ENCODE results near the gene MTCL1.

Gene MTCL1

DNA sequence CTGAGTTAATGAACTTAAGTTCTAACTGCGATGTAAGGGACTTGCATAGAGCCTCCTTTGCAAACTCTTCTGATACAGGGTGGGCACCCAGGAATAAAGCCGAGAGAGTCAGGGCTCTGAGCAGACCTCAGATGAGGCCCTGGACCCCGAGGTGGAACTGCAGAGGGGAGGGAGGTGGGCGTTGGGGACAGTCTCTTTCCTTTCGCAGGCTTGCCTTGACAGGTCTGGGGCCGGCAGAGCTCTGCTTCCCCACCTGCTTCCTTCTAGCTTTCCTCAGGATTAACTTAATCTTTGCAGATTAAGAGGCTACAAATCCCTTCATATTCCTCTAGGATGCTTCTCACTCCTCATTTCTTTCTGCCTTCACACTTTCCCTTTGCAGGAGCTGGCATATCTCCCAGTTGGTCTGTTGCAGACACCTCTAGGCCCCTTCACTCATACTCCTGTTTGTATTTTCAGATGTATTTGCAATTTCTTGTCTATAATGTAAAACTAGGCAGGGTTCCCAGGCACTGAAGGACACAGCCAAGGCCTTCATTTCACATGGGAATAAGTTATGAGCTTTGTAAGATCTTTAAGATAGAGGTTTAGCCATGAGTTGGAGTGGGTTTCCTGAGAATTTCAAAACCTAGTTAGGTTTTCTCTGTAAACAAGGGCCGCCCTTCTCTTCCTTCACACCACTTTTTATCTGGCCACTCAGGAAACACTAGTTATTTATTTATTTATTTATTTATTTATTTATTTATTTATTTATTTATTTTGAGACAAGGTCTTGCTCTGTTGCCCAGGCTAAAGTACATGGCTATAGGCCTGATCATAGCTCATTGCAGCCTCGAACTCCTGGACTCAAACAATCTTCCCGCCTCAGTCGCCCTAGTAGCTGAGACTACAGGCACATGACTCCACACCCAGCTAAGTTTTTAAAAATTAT, 70.9 kb downstream of the MTCL1 start:
- DNase-seq: no peak

DNA sequence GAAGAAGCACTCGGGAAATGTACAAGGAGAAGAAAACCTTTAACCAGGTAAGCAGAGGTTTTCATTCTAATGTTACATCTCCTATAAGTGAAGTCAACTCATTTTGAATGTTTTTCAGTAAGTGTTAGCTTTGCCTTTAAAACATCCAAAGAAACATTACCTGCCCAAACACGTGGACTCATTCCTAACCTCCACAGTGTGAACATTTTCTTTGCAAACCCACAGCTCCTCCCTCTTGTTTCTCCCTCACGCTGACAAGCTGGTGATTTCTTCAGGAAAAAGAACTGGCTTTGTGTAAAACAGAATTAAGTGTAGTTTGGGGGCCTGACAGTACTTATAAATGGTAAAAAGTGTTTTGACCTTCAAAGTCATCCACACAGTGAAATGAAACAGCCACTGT, 72.5 kb downstream of the MTCL1 start:
- no peak for DNase-seq

DNA sequence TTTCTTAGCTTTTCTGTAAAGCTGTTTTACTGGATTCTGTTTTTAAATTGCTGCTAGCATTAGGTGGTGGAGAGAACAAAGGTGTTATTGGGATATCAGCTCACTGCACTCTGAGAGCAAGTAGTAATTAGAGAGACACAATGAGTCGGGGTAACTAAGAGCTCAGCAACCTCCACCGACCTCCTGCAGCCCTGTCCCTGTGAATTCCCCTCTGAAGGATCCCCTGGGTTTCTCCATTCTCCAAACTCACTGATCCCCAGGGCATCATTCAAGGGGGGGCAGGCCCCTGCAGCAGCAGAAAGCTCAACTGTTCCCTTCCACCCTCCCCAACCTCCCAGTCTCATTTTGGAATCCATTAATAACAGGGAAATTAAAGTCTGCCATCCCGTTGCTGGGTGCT, 73.0 kb downstream of the MTCL1 start:
- no peak for DNase-seq

DNA sequence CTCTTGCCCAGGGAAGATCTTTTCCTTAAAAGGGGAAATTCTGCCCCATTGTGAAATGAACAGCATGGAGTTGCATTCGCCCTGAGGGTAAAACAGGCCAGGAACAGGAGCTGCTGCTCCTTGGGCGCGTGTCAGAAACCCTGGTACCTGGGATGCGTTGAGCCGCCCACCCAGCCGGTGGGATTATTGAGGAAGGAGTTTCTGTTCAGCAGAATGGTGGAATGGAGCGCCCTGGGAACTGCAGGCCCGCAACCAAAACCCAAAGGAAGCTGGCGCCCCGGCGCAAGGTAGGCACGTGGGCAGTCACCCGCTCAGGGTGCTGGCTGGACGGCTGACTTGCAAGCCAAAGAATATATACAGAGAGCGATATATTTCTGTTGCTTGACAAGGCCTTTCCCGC, 73.5 kb downstream of the MTCL1 start:
- no peak for DNase-seq

DNA sequence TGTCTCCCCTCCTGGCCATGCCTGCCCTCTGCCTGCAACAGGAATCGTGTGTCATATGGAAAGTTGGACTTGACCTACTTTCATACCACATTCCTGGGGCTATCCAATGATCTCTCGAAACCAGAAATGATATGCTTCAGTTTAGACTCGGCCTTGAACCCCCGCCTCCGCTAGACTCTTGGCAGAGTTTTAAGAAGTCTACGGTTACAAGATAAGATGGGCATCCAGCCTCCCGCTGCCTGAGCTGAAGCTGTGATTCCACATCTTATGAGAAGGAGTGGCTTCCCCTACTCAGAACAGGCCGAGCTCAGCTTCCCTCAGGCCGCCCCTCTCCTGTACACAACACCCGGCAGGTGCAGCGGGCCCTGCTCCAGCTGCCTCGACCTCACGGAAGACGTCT, 73.9 kb downstream of the MTCL1 start:
- DNase-seq: no peak

DNA sequence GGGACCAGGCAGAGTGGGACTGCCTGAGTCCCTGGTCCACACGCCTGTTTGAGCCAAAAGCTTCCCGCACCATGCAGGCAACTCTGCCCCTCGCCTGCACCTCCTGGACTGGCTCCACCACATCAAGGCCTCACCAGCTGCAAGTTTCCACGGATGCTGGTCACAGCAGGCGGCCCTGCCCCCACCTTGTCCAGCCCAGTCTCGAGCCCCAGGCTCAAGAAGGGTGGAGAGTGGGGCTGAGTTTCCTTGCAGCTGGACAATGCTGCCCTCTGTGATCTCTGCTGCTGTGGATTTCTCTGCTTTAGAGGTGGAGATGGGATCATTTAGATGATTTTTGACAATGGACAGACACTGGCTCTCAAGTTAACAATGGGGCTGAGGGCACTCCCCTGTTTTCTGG, 74.9 kb downstream of the MTCL1 start:
- DNase-seq: no peak

DNA sequence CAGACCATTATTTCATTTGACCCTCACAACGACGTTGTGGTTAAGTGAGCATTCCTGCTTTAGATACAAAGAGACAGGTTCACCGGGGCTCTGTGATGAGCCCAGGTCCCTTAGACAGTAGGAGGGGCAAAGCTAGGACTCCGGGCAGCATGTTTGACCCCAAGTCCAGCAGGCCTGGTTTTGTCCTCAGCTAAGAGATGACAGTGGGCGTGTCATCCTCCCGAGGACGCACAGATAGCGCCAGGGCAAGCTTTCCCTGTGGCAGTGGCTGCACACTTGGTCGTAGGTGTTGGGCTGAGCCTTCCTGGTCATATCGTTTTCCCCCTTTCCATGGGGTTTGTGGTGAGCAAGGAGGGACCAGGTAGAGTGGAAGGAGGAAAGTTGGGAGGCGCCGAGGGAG, 76.3 kb downstream of the MTCL1 start:
- no peak for DNase-seq

DNA sequence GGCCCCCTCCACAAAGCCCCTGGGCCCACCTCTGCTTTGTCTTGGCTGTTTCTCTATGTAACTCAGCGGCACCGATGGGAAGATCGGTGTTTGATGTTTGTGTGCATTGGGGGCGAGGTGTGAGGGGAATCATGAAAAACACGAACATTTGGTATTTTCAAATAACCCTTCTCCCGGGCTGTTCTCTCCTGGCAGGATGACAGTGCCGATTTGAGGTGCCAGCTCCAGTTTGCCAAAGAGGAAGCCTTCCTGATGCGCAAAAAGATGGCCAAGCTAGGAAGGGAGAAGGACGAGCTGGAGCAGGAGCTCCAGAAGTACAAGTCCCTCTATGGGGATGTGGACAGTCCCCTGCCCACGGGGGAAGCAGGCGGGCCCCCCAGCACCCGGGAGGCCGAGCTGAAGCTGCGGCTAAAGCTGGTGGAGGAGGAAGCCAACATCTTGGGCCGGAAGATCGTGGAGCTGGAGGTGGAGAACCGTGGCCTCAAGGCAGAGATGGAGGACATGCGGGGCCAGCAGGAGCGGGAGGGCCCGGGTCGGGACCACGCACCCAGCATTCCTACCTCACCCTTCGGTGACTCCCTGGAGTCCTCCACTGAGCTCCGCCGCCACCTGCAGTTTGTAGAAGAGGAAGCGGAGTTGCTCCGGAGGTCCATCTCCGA, 78.1 kb downstream of the MTCL1 start:
- no peak for DNase-seq

DNA sequence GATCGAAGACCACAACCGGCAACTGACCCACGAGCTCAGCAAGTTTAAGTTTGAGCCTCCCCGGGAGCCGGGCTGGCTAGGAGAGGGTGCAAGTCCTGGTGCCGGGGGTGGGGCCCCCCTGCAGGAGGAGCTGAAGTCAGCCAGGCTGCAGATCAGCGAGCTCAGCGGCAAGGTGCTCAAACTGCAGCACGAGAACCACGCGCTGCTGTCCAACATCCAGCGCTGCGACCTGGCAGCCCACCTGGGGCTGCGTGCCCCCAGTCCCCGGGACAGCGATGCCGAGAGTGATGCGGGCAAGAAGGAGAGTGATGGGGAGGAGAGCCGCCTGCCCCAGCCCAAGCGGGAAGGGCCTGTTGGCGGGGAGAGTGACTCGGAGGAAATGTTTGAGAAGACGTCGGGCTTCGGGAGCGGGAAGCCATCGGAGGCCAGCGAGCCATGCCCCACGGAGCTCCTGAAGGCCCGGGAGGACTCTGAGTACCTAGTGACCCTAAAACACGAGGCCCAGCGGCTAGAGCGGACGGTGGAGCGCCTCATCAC, 78.7 kb downstream of the MTCL1 start:
- DNase-seq: no peak

DNA sequence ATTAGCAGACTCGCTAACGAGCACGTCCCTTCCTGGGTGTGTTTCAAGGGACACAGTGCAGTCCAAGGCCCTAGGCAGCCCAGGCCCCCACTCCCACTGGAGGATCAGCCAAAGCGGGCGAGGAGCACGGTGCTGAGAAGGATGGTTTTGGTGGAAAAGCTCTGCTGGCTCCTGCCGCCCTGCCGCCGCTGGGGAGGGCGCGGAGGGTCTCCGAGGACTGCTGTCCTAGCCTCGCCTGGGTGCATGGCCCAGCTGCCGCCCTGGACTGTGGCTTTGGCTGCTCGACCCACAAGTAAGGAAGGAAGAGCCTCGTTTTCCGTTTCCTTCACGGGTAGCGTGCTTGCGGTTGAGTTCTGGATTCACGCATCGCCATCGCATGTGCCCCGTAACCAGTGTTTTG, 79.9 kb downstream of the MTCL1 start:
- DNase-seq: no peak

DNA sequence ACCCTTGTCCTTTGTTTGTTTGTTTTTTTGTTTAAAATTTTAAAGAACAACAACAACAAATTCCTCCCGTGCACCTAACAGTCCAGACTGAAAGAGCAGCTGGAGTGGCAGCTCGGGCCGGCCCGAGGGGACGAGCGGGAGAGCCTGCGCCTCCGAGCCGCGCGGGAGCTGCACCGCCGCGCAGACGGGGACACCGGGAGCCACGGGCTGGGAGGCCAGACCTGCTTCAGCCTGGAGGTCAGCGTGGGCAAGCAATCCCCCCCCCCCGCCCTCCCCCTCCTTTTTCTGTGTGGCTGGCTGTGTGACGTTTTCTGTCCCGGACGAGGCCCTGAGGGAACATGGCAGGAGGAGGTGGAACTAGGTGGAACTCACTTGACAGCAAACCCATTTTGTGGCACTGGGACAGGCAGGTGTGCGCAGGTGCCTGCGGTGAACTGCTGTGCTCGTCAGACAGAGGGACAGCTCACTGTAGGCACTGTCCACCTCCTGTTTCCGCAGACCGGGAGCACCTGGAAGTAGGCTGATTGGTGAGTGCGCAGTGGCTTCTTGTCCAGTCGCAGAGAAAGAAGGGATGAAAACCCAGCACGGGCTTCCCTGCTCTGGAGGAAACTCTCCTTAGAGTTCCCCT, 80.6 kb downstream of the MTCL1 start:
- no peak for DNase-seq

DNA sequence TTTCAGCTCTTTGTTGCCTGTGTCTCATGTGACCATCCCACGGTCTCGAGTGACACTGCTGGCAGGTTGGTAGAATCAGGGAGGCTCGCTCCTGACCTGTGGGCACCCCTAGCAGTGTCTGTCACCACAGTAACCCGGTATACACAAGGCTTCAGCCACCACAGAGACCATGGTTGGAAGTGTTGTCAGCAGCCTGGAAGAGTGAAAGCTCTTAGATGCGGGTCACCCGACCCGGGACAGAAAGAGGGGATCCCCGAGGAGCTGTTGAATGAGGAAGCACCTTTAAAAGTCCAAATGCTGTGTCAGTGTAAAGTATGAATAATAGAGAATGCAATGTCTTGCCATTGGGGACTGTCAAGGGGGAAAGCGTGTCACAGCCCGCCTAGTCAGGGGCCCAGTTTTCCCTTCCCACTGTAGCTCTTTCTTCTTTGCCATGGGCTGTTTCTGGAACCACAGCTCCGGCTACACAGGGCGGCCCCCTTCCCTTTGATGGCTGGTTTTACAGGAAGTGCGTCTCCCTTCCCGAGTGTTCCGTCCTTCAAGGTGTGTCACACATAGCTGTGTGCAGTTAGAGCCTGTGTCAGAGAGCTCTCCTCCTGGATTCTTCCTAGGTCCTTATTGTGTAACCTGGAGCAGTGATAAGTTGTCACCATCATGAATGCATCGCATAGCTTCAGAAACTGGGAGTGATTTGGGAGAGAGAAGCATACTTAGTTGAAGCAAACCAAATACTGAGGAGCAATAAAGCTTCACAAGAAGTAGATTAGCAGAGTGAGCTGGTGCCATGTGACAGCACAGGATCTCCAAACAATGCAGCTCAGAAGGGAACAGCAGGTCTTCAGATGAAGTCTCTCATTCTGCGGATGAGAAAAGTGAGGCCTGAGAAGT, 81.4 kb downstream of the MTCL1 start:
- DNase-seq: no peak

DNA sequence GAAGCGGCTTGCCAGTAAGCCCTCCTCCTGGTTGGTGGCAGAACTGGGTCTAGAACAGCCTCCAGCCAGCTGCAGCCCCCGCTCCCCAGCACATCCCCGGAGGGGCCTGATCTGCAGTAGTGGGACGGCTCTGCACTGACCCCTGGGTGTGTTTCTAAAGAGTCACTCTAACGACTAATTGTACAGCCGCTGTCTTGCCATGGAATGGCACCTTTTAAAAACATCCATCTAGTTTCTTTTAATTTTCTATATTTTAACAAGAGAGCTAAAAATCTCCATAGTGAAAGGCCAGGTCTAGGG, 82.0 kb downstream of the MTCL1 start:
- no peak for DNase-seq

DNA sequence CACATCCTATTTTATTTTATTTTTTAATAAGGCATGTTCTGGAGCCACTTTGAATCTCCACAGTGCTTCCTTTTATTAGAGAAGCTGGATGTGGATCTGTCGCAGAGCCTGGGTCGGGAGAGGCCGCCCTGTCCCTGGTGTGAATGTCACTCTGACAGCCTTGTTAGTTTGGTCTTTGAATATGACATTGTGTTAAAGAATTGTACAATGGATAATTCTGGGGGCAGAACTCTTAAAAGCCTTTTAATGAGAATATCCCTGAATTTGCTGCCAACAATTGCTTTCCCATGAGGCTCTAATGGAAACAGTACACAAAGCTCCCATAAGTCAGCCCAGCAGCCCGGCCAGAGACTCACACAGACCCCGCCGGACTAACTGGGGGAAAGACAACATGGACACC, 82.4 kb downstream of the MTCL1 start:
- no peak for DNase-seq

DNA sequence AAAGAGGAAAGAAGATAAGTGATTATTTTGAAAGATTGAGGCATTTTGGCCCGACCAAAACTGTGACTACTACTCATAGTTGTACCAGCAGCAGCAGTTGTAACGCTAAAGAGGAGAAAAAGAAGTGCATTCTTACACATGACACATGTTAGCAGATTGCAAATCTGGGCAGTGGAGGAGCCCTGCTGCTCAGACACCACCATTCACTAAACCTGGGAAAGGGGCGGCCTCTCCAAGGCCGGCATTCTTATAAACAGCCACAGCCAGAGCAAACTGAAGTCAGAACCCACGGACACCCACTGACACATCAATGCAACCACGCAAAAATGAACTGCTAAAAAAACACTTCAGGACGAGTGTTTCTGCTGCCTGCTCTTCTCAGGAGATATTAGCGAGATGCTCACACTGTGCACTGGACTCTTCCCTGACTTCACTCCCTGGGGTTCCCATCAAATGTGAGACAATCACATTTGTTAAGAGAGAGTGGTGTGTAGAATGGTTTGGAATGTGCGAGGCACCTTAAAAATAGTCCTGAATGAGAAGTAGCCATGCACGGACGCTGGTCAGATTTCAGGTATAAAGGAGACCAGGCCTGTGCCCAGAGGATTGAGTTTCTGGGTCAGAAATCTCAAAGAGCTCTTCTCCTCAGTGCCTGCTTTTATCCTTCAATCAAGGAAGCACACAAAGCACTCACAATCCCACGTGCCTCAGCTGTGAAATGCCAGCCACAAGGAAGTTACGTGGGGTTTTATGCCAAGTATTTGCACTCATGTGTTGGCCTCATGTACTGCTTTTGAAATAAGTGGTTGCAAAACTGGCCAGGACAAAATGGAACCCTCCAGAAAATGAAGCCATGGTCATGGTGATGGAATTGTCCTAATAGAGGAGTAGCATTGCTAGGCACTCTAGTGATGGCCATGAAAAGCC, 83.4 kb downstream of the MTCL1 start:
- no peak for DNase-seq

DNA sequence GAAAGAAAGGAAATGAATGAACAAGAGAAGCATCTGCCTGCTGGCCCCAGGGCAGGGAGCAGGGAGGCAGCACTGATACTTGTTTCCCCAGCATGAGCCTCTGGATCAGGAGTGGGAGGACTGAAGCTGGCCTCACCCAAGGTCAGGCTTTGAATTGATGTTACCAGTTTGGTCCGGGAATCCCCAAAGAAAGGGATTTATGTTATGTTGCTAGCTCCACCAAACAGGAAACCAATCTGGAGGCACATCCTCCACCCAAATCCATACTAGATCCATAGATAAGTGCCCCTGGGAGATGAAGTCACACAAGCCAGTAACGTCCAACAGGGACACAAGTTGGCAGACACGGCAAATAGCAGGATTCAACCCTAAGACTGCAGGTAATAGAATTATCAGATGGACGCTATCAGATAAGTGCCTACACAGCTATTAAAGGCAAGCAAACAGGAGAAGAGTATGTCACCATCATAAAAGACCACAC, 85.9 kb downstream of the MTCL1 start:
- DNase-seq: no peak

DNA sequence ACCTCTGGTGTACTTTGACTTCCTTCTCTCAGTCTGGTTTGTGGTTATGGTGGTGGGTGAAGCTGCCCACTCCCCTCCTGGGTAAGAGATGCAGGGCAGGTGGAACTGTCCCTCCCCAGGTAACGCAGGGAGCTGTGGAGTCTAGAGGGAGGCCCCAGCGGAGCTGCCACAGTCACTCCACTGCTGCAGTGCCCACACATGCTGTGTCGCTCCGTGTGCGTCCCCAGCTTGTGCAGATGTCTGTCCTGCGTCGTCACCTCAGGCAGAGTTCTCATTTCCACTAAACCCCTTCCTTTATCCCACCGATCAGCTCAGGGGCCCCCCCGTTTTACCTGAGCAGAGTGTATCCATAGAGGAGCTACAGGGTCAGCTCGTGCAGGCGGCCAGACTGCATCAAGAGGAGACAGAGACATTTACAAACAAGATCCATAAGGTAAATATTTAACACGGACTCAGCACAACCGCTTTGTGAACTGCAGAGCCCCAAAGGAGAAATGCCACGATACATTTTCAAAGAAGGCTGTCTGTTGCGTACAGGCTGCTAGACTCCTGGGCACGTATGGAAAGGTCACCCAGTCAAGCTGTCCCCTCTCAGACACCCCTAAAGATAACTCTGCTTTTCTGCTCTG, 87.4 kb downstream of the MTCL1 start:
- no peak for DNase-seq

DNA sequence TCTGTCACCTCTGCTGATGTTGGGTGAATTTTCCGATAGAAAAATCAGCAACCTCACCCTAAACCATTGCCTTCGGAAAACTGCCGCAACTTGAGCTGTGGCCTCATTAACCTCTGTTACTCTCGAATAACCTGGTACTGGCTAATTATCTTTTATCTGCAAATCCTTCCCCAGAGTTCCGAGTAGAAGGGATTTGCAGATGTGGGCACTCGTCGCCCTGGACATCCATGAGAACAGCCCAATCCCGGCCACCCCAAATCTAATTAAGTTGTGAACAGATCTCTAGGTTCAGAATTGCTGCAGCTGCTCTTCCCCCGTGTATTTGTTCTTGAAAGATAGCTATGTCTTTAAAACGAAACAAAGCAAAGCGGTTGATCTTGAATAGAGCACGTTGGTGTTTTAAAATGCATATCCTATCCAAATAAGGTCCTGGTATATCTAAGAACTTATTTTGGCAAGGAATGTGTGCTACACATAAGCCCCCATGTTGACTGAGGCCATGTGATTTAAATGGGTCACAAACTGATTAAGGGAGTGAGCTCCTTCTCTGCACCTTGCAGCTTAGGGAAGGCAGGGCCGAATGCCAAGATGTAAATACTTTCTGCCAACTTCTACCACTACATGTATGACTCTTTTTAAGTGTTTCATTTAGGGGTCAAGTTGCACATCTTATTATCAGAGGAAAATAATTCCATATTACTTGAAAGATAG, 88.2 kb downstream of the MTCL1 start:
- DNase-seq: no peak

DNA sequence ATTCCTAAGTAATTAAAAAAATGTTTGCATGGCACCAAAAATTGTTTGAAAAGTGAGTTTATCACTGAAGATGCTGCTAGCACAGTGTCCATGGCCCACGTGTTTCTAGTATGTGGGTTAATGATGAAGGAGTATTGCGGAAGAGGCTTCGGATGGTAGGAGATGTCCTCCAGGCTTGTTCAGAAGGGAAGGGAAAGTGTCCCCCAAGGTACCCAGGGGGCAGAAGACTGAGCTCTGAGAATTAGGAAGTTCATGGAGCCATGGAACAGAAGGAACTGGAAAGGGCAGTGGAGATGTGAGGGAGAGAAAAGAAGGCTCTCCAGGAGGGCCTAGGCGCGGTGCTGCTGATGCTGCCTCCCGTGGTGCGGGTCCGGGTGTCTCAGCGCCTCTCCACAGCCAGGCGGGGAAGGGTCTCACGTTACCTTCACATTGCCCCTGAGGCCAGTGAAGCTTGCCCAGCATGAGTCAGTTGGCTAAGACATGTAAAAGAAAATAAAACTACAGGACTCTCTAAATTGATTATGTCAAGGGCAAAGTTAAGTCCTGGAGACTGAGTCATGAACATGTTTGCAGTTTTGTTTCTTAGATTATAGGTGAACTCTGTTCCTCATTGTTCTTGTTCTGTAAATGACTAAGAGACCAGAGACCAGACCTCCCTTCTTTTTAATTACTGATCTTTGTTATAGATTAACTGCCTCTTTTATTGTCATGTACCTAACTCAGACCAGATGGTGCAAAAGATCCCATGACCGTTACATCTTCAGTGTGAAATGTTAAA, 89.0 kb downstream of the MTCL1 start:
- DNase-seq: no peak

DNA sequence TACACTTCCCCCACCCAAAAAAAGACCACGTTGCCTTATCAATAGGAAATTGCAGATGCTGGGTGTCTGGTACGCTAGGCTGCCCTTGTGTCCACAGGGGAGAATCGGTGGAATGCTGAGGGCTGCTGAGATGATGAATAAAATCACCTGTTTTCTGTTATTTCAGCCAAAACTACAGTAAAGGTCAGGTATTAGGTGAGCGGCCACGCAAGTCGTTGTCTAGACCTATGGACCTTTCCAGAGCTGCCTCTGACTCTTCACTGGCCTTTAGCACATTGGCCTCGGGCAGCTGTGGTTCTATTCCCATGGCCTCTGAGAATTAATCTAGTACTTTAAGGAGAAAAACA, 89.6 kb downstream of the MTCL1 start:
- DNase-seq: no peak

Data from stimulated activated CD4-positive, alpha-beta T cell treated with anti-CD3 and anti-CD28 coated beads, Interleukin-4, amount 100 ng/mL, for 4 hours (primary cell).